ENCODE data around the gene JMJD6.

Gene JMJD6

DNA sequence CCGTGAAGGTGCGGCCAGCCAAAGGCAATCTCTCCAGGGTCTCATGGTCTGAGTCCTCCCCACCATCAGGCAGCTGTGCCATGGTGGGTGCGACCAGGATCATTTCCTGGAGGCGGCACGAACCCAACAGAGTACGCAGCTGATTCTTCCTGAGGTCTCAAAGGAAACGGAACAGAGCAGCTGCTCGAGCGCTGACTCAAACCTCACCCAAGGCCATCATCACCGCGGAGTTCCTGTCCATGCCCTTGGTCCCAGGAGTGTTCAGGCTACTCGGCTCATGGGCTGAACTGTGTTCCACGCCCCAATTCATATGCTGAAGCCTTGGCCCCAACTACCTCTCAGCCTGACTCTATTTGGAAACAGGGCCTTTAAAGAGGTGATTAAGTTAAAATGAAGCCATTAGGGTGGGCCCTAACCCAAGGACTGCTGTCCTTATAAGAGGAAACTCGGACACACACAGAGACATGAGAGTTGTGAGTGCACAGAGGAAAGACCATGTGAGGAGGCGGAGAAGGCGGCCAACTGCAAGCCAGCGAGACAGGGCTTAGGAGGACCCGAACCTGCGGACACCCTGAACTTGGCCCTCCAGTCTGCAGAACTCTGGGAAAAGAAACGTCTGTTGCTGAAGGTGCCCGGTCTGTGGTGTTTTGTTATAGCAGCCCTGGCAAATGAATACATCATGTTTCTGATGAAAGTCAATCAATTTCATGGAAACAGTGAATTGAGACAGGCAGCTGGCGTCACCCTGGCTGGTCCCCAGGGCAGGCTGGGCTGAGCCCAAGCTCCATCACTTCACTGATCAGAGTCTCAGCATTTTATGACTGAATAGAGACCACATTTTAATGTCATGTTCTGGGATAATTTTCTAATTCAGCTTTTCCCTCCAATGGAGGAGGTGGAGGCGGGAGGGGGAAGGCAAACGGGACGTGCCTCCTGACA, 29.4 kb downstream of the JMJD6 start:
- no peak for DNase-seq

DNA sequence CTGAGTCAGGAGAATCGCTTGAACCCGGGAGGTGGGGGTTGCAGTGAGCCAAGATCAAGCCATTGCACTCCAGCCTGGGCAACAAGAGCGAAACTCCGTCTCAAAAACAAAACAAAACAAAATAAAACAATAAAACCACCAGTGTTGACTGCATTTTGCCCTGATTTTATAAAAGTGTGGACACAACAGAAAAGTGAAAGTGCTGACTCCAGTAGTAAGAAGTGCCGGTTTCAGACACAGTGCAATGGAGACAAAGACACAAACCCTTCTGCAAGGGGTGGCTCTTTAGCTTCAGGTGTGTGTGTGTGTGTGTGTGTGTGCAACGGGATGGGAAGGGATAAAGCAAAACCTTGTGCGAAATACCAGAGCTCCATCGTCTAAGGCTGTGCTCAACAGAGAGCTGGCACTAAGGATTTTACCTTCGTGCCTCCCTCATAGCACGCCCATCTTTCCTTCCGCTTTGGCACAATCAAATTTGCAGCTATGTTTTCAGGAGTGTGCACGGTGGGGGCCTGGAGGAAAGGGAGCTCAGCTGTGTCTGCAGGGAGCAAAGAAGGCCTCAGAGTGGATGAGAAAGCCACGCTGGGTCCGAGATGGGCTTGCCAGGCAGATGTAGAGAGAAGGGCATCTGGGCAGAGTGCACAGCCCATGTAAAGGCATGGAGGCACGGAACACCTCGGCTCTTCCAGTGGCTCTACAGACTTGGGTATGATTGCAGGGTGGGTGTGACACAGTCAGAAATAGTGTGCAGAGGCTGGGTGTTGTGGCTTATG, 31.2 kb downstream of the JMJD6 start:
- no peak for DNase-seq

DNA sequence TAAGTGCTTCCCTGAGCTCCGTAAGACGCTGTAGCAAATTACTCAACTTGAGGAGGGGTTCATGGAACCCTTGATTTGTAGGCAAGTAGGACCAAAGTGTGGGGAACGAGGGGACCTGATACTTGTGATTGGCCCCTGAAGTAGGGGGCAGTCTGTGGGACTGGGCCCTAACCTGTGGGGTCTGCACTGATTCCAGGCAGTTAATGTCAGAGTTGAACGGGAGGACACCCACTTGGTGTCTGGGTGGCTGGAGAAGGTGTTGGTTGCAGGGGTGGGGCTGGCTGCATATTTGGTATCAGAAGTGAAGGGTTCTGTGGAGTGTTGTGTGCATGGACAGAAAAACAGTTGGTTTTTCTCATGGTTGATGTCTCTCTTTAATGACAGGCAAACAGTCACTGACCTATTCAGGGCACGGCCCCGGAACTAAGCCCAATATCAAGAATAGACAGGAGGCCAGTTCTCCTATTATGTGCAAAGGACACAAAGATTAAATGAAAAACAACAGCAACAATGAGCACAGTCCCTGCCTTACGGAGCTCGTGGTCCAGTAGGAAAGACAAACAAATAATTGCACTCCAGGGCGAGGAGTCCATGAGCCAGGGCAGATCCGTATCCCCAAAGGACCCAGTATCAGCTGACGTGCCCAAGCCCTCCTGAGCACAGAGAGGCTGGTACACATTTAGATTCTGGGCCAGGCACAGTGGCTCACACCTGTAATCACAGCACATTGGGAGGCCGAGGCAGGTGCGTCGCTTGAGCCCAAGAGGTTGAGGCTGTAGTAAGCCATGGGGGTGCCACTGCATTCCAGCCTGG, 34.8 kb downstream of the JMJD6 start:
- DNase-seq: no peak

DNA sequence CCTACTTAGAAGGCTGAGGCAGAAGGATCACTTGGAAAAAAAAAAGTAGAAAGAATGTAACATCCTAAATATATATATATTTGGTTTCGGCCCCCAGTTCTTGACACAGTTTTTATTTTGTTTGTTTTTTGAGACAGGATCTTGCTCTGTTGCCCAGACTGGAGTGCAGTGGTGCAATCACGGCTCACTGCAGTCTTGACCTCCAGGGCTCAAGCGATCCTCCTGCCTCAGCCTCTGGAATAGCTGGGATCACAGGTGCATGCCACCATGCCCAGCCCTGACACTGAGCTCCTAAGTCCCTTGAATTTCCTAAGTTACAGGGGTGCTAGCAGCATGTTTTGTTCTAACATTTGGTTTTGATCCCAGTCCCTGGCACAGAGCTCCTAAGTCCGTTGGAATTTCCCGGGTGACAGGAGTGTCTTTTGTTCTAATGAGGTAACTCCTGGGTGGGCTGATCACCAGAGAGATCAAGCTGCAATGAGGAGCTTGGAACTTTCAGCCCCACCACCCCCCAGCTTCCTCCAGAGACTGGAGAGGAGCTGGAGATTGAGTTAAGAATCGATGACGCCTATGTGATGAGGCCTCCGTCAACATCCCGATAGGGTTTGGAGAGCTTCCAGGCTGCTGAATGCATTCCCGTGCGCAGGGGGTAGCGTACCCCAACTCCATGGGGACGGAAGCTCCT, 35.7 kb downstream of the JMJD6 start:
- no peak for DNase-seq

DNA sequence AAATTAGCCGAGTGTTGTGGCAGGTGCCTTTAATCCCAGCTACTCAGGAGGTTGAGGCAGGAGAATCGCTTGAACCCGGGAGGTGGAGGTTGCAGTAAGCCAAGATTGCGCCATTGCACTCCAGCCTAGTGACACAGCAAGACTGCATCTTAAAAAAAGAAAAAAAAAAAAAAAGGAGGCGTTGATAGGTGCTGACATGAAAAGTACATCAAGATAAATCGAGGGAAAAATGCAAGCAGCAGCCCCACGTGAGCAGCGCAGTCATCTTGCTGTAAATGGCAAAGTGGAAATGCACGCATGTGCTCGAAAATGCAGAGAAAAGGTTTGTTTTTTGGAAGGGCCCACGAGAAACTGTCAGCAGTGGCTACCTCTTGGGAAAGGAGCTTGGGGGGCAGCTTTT, 36.5 kb downstream of the JMJD6 start:
- no peak for DNase-seq

DNA sequence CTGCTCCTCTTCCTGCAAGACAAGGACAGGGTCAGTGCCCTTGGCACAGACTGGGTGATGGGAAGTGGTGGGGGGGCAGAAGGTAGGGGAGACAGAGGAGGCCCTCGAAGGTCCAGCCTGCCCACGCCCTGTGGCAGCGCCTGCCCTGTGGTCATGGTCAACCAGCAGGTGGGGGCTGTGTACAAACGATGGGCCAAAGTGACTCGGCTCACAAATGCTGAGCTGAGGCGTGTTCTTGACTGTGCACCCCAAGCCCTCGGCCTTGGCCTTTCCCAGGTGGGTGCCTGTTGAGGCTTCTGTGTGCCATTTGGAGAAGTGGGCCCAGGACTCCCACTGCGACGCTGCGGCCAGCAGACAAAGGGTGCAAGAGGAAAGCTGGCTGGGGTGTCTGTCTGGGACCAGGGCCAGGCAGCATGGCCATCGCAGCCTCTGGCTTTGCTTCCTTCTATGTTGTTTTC, 38.2 kb downstream of the JMJD6 start:
- no peak for DNase-seq

DNA sequence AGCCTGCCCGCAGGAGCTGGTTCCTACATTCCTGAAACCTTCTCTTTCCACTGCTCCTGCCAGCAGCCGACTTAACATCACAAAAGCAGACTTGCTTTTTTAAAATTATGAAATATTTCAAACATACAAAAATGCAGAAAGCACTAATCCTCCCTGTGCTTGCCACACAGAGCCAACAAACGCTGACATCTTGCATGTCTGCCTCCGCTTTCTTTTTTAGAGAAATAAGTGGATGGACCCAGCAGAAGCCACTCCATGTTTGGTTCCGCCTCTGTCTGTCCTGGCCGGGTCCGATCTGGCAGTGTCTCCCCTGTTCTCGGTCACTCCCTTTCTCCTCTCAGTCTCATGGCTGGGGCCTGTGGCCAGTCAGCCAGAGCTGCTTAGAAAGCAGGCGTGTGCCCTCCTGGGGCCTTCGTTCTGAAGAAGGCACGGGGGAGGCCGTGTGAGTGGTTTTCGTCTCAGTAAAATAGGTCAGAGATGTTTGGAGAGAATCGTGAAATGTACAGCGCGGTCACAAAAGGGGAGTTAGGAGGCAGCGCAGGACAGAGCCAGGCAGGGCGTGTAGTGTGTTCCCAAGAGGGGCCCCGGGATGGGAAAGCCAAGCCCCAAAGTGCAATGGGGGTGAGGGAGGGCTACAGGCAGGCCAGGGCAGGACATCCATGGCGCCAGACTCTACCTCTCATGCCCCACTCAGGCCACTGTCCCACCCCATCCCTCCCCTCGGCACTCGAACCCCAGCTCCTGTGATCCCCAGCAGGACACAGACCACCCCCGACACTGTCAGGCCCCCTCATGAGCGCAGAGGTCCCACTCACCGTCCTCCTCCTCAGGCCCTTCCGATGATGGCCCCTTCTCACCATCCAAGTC, 38.9 kb downstream of the JMJD6 start:
- no peak for DNase-seq

DNA sequence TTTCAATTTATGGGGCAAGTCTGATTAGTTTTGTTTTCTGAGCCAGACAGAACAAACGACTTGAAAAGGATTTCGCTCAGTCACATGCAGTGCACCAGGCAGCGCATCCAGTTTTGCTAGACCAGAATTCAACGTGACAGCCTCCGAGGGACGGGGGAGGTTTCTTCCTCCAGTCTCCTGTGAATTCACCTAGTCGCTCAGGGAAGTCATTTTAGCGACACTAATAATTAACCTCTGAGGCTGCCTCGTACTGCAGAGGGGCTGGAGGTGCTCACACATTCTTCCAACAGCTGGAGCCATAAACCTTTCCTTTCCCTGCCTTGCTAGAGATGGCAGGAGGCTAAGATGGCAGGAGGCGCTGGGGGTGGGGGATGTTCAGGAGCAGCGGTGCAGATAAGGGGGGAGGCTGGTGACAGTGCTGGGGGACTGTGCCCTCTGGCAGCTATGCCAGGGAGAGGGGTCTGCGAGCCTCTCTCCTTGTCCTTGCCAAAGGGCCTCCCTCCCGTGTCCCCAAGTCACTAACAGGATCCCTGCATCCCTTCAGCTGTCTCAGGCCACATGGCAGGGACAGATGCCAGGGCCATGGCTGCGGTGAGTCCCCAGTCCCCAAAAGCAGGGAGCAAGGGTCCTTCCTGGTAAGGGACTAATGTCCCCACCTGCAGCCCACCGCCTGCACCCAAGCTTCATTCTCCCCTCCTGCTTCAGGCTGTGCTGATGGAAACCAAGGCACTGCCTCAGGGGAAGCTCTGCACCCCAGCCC, 39.7 kb downstream of the JMJD6 start:
- no peak for DNase-seq

DNA sequence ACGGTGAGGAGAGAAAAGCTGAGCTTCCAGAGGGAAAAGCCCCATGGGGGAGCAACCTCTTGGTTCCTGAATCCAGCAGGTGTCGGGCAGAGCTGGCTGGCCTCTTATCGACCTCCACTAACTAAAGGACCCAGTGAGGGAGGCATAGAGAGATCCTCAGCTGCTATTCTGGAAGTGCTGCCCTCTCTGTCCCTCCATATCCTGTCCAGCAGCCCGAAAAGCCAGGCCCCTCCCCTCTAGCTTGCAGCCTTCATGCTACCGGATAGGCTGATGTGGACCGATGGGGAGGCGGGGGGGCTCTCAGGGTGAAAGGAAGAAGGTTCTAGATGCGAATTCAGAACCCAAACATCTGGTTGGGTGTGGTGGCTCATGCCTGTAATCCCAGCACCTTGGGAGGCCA, 40.6 kb downstream of the JMJD6 start:
- no peak for DNase-seq

DNA sequence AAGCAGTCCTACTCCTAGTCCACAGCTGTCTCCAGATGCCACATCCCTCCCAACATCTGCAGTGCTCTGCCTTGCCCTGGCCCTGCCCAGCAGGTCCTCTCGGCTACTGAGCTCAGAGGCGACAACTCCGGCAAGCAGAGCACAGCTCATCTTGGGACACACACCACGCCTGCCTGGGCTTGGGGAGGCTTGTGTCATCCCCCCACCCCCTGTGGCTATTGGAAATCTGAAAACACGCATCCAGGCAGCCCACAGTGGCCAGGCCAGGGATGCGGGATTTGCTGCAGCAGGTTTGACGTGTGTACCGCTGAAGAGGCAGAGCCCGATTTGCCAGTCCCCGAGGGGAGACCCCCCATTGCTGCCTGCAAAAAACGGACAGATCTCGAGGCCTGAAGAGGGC, 41.0 kb downstream of the JMJD6 start:
- no peak for DNase-seq

DNA sequence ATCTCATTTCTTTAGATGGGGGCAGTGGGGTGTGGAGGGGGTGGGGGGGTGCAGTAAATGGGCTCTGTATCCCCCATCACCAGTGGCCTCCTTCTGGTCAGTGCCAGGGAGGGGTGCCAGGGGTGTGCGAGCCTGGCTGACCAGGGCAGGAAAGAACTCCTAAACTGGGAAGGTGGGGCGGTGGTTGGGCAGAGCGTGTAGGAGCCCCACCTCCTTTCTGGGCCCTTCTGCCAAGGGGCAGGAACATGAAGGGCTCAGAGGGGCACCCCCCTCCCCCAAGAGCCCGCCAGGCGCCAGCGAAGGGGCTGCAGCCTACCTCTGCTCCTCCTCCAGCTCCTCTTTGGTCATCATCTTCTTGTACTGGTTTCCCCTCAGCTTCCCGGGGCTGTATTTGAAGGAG, 41.6 kb downstream of the JMJD6 start:
- no peak for DNase-seq

DNA sequence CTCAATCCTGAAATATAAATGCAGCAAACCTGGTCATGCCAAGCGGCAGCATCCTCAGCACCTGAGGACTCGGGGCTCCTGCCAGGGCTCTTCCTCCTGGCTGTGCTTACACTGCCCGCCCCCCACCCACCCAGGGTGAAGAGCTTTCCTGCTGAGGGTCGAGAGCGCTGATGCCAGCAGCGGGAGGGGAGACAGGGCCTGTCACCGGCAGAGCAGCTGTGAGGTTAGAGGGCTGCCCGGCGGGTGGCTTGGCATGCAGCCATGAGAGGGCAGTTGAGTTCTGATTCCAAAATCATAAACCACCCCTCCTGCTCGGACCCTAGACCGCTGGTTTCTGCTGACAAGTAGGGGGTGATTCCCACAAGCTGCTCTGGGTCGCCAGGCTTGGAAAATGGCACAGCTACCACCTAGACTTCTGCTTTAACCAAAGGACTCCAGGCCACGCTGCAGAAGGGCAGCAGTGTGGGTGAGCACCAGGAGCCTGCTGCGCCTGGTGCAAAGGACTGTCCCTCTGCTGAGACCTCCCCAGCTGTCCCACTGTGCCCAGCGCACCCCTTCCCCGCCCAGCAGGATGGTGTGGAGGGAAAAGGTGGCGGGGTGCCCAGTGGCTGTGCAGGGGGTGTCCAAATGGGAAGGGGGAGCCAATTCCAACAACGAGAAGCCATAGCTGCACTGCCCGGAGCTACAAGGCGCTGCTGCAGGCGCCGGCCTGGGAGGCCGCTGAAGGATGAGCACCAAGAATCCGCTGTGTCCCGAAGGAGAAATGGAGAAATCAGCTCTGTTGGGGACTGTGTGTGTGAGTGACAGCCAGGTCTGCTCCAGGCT, 42.3 kb downstream of the JMJD6 start:
- DNase-seq: no peak

DNA sequence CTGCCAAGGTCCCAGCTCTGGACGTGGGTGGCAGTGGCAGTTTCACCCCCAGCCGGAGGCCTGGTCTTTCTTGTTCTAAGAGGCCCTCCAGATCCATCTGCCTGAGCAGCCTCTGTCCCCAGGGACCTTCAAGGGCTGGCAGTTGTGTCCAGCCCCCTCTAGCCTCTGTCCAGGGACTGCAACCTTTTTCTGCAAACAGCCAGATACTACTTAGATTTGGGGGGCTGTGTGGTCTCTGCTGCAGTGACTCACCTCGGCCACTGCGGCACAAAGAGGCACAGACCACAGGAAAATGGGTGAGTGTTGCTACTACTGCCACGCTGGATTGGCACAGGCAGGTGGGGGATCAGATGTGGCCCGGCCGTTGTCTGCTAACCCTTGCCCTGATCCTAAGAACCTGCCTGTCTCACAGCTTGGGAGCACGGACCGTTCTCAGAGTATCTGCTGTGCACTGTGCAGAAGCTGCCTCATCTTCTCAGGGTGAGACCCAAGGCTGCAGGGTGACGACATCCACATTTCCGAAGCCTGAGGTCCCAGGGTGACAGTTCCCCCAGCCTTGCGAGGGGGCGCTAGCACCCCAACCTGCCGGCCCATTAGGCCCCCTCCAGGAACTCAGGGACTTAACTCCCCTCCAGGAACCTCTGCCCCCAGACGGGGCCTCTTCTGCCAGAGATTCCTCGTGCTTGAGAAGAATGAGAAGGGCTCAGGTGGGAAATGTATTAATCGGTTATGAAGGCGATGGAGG, 43.2 kb downstream of the JMJD6 start:
- DNase-seq: no peak

DNA sequence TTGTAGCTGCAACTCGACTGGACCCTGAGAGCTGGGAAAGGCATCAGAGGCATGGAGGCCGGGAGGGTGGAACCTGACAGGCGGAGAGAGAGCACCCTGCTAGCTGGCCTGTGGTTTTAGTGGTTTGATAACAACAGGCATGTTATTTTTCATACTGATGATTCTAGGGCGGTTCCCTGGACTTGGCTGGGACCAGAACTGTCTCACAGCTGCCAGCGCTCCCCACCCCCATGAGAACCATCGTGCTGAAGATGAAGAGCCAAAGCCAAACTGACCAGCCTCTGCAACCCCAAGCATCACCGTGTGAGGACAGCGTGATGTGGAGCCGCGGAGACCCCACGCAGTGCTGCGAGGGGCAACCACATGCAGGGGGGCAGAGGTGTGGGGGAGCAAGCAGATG, 44.1 kb downstream of the JMJD6 start:
- DNase-seq: no peak

DNA sequence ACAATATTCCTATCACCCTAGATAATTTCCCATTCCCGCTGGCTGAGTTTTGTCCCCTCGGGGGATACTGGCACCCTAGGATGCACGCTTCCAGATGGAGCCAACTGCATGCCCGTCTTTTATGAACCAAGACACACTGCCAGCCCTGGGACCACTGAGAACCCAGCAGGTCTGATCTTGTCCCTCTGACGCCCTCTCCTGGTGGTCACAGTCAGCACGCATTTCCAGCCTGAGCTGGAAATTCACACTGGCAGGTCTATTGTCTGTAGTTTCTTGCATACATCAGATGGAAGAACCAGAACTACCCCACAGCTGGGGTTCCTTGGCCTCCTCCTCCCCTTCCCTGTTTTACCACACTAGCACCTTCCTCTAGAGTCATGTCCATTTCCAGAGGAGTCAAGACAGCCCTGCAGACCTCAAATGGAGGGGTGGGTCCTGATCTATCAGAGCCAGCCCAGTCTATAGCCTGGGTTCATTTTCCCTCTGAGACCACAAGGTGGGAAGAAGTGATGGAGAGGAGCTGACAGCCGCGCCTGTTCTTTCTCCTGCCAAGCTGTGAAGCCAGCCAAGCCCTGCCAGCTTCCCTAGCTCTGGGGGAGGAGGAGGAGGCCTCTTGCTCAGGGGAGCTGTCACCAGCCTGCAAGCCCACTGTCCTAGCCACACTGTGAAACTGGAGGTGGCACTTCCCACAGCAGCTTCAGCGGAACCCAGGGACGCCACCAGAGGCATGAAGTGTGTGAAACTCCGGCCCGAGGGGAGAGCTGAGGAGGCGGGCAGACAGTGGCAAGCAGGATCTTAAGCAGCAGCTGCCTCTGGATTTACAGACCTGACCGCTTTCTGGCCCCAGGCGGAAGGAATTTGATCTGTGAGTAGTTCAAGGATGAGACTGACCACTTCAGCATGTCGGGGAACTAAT, 44.9 kb downstream of the JMJD6 start:
- peak; percentile 47 for DNase-seq

DNA sequence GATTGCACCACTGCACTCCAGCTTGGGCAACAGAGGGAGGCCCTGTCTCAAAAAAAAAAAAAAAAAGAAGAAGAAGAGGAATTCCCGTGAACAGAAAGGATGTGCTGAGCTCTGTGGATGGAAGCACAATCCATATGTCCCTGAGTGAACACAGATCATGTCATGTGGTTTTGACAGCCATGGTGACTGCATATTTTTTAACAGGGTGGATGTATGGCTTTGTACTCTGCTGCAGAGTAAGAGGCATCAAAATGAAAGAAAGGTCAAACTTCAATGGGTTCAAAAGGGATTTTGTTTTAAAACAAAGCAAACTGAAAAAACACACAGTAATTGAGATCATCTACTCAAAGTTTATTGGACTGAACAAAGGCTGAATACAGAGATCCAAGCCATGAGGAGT, 47.2 kb downstream of the JMJD6 start:
- no peak for DNase-seq

DNA sequence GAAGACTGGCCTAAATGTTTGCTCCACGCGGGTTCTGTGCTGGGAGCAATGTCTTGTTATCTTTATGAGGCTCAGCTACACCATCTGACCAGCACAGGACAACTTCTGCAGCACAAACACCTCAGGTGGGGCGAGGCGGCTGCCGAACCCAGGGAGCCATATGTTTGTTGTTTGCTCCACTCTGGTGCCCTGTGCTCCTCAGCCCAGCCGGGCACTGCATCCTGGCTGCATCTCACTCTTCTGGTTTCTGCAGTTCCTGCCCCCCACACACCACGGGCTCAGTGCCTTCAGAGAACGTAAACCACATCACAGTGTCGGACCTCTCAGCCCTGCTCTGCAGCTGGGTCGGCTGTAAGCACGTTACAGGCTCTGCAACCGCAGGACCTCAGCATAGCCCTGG, 48.1 kb downstream of the JMJD6 start:
- DNase-seq: no peak

DNA sequence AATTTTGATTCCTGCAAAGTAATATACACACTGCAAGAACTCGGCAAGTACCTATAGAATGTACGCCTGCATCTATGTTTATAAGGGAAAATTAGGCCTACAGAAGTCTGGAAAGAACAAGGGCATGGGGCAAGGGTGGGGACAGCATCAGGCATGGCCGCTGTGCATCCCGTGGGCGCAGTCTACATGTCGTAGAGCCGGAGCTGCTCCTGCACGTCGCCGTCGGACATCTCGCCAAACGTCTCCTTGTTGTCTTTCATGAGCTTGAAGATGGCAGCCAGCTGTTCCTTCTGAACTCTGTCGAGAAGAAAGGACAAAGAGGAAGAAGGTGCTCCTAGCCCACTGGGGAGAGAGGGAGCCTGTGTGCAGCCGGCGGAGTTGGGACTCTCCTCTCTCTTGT, 49.0 kb downstream of the JMJD6 start:
- no peak for DNase-seq

Measured in activated CD4-positive, alpha-beta T cell treated with anti-CD3 and anti-CD28 coated beads for 1 hour (primary cell).